ENCODE data around the gene GRIP1. TPM values are rescaled to one million over a fixed set of nuclear protein-coding genes. Genes with fewer than 3 reads are reported as not detected.

The GRIP1 gene, protein sequence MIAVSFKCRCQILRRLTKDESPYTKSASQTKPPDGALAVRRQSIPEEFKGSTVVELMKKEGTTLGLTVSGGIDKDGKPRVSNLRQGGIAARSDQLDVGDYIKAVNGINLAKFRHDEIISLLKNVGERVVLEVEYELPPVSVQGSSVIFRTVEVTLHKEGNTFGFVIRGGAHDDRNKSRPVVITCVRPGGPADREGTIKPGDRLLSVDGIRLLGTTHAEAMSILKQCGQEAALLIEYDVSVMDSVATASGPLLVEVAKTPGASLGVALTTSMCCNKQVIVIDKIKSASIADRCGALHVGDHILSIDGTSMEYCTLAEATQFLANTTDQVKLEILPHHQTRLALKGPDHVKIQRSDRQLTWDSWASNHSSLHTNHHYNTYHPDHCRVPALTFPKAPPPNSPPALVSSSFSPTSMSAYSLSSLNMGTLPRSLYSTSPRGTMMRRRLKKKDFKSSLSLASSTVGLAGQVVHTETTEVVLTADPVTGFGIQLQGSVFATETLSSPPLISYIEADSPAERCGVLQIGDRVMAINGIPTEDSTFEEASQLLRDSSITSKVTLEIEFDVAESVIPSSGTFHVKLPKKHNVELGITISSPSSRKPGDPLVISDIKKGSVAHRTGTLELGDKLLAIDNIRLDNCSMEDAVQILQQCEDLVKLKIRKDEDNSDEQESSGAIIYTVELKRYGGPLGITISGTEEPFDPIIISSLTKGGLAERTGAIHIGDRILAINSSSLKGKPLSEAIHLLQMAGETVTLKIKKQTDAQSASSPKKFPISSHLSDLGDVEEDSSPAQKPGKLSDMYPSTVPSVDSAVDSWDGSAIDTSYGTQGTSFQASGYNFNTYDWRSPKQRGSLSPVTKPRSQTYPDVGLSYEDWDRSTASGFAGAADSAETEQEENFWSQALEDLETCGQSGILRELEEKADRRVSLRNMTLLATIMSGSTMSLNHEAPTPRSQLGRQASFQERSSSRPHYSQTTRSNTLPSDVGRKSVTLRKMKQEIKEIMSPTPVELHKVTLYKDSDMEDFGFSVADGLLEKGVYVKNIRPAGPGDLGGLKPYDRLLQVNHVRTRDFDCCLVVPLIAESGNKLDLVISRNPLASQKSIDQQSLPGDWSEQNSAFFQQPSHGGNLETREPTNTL
- polyA plus RNA-seq: 1 to 10 TPM in 1 of 4 donors, under 1 TPM in 3; 0.54 to 5.9 (median 0.81) TPM
- long read RNA-seq, donor 1, partial matches to known transcripts: 0 of 1 reads
- long read RNA-seq, donor 1, other reads (novel, unspliced or antisense): 0 of 1 reads
- long read RNA-seq, donor 2: 0 reads
- long read RNA-seq, donor 3, partial matches to known transcripts: 0 of 1 reads
- long read RNA-seq, donor 3, other reads (novel, unspliced or antisense): 0 of 1 reads
- long read RNA-seq, donor 4: 0 reads
- long read RNA-seq, donor 5: 0 reads
- long read RNA-seq, donor 6: 0 reads
- long read RNA-seq, donor 7: 0 reads
- long read RNA-seq, donor 8: 0 reads
- long read RNA-seq, donor 9: 0 reads
- long read RNA-seq, donor 10, partial matches to known transcripts: 8 of 9 reads
- long read RNA-seq, donor 10, other reads (novel, unspliced or antisense): 0 of 9 reads

GRCh38 chr12:66678338-66679275 lies at the start of gene GRIP1:
GRIP1 (minus strand) TSS chr12:66679076; CDS start chr12:66678904, 172 bp downstream.
- DNase-seq (no peak), FAIRE-seq (no peak)
- Histone ChIP-seq H3K4me1 (ENCODE audit: control insufficient read depth in 3 of 3, insufficient read depth in 2 of 3, low read depth in 1 of 3, low read length in 2 of 3) (no peaks in the 10 kb centered on the region), H3K9me3 (ENCODE audit: control insufficient read depth in 2 of 2, insufficient read depth in 1 of 2, low read depth in 1 of 2, low read length in 1 of 2) (no peaks in the 10 kb centered on the region), H3K36me3 (ENCODE audit: control insufficient read depth in 3 of 3, insufficient read depth in 2 of 3, low read depth in 1 of 3, low read length in 3 of 3) (no peaks in the 10 kb centered on the region), H3K27me3 (ENCODE audit: control insufficient read depth in 3 of 3, insufficient read depth in 3 of 3, low read length in 3 of 3) (no peaks in the 10 kb centered on the region), H3K27ac (ENCODE audit: low read depth in 1 of 3, low read length in 2 of 3) (no peak within 1 kb of the TSS), H3K4me3 (ENCODE audit: low read depth in 1 of 3, low read length in 3 of 3) (no peak within 1 kb of the TSS)
- 62 to 81% (median 79%) methylated on average over 16 of the region's 16 CpGs for WGBS, 3 donors

DNA sequence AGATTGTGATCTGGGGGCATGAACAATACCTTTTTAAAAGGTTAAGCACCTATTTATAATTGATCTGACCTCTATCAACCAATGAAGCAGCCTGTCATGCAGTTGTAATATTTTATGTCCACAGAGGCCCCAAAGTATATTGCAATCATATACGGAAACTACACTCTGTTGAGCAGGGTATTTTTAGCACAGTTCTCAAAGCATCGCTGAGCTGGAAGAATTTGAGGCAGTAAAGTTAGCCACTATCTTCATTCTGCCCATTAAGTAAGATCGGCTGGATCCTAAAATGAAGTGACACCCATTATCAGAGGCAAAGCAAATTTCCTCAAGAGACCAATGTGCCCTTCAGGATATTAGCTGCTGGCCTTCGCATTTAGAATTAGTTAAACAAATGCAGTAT lies 47.7 kb upstream of the GRIP1 start:
- H3K36me3 ChIP-seq (ENCODE audit: control insufficient read depth in 3 of 3, insufficient read depth in 2 of 3, low read depth in 1 of 3, low read length in 3 of 3): no peaks in the 10 kb centered on the region
- H3K4me1 ChIP-seq (ENCODE audit: control insufficient read depth in 3 of 3, insufficient read depth in 2 of 3, low read depth in 1 of 3, low read length in 2 of 3): no peaks in the 10 kb centered on the region
- no peak for FAIRE-seq
- WGBS, 3 donors: 70 to 90% (median 88%) methylated on average over 4 of the region's 4 CpGs
- no peaks in the 10 kb centered on the region for H3K27me3 ChIP-seq (ENCODE audit: control insufficient read depth in 3 of 3, insufficient read depth in 3 of 3, low read length in 3 of 3)
- H3K9me3 ChIP-seq (ENCODE audit: control insufficient read depth in 2 of 2, insufficient read depth in 1 of 2, low read depth in 1 of 2, low read length in 1 of 2): no peaks in the 10 kb centered on the region
- no peak overlapping the region for H3K27ac ChIP-seq (ENCODE audit: low read depth in 1 of 3, low read length in 2 of 3)
- no peak overlapping the region for H3K4me3 ChIP-seq (ENCODE audit: low read depth in 1 of 3, low read length in 3 of 3)
- DNase-seq: no peak

- Histone ChIP-seq H3K4me1 (ENCODE audit: control insufficient read depth in 3 of 3, insufficient read depth in 2 of 3, low read depth in 1 of 3, low read length in 2 of 3) (no peaks in the 10 kb centered on the region), H3K36me3 (ENCODE audit: control insufficient read depth in 3 of 3, insufficient read depth in 2 of 3, low read depth in 1 of 3, low read length in 3 of 3) (no peaks in the 10 kb centered on the region), H3K9me3 (ENCODE audit: control insufficient read depth in 2 of 2, insufficient read depth in 1 of 2, low read depth in 1 of 2, low read length in 1 of 2) (no peaks in the 10 kb centered on the region), H3K4me3 (ENCODE audit: low read depth in 1 of 3, low read length in 3 of 3) (no peak overlapping the region), H3K27me3 (ENCODE audit: control insufficient read depth in 3 of 3, insufficient read depth in 3 of 3, low read length in 3 of 3) (no peaks in the 10 kb centered on the region), H3K27ac (ENCODE audit: low read depth in 1 of 3, low read length in 2 of 3) (no peak overlapping the region)
- DNase-seq (no peak), FAIRE-seq (no peak)
- WGBS, 3 donors: 86 to 90% (median 88%) methylated on average over 3 of the region's 3 CpGs
Measured at GRCh38 chr12:66725031-66725430, 46.2 kb upstream of the GRIP1 start.

DNA sequence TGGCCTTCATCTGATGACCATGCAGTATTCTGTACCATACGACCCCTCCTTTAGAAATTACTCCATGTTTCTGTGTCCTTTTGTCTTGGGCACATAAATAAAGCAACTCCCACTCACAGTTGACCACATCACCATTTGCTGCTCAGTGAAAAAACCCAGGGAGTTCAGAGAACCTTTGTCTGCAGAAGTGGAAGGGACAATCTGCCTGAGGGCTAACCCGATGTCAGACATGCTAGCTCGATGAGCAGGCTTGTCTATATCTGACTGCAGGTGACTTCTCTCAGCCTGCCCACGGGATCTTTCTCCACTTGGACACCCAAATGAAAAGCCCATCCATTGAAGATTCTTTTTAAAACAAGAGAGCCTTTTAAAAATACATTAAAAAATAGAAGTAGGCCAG lies 45.7 kb upstream of the GRIP1 start:
- H3K36me3 ChIP-seq (ENCODE audit: control insufficient read depth in 3 of 3, insufficient read depth in 2 of 3, low read depth in 1 of 3, low read length in 3 of 3): no peaks in the 10 kb centered on the region
- H3K9me3 ChIP-seq (ENCODE audit: control insufficient read depth in 2 of 2, insufficient read depth in 1 of 2, low read depth in 1 of 2, low read length in 1 of 2): no peaks in the 10 kb centered on the region
- no peak overlapping the region for H3K27ac ChIP-seq (ENCODE audit: low read depth in 1 of 3, low read length in 2 of 3)
- FAIRE-seq: no peak
- no peak overlapping the region for H3K4me3 ChIP-seq (ENCODE audit: low read depth in 1 of 3, low read length in 3 of 3)
- 76 to 83% (median 82%) methylated on average over 4 of the region's 4 CpGs for WGBS, 3 donors
- DNase-seq: no peak
- no peaks in the 10 kb centered on the region for H3K27me3 ChIP-seq (ENCODE audit: control insufficient read depth in 3 of 3, insufficient read depth in 3 of 3, low read length in 3 of 3)
- no peaks in the 10 kb centered on the region for H3K4me1 ChIP-seq (ENCODE audit: control insufficient read depth in 3 of 3, insufficient read depth in 2 of 3, low read depth in 1 of 3, low read length in 2 of 3)

- Histone ChIP-seq H3K4me1 (ENCODE audit: control insufficient read depth in 3 of 3, insufficient read depth in 2 of 3, low read depth in 1 of 3, low read length in 2 of 3) (no peaks in the 10 kb centered on the region), H3K27me3 (ENCODE audit: control insufficient read depth in 3 of 3, insufficient read depth in 3 of 3, low read length in 3 of 3) (no peaks in the 10 kb centered on the region), H3K27ac (ENCODE audit: low read depth in 1 of 3, low read length in 2 of 3) (no peak overlapping the region), H3K4me3 (ENCODE audit: low read depth in 1 of 3, low read length in 3 of 3) (no peak overlapping the region), H3K9me3 (ENCODE audit: control insufficient read depth in 2 of 2, insufficient read depth in 1 of 2, low read depth in 1 of 2, low read length in 1 of 2) (no peaks in the 10 kb centered on the region), H3K36me3 (ENCODE audit: control insufficient read depth in 3 of 3, insufficient read depth in 2 of 3, low read depth in 1 of 3, low read length in 3 of 3) (no peaks in the 10 kb centered on the region)
- FAIRE-seq: no peak
- no peak for DNase-seq
- WGBS, 3 donors: 90 to 94% (median 92%) methylated on average over 2 of the region's 2 CpGs
Measured at GRCh38 chr12:66724026-66724425, 45.1 kb upstream of the GRIP1 start.

- no peaks in the 10 kb centered on the region for H3K36me3 ChIP-seq (ENCODE audit: control insufficient read depth in 3 of 3, insufficient read depth in 2 of 3, low read depth in 1 of 3, low read length in 3 of 3)
Measured at GRCh38 chr12:66719862-66720261, 41.0 kb upstream of the GRIP1 start.

GRCh38 chr12:66717036-66717673 lies 38.3 kb upstream of the GRIP1 start:
- no peak for FAIRE-seq

More at GRCh38 chr12:66719862-66720261, 41.0 kb upstream of the GRIP1 start:
- DNase-seq: no peak
- Histone ChIP-seq H3K27me3 (ENCODE audit: control insufficient read depth in 3 of 3, insufficient read depth in 3 of 3, low read length in 3 of 3) (no peaks in the 10 kb centered on the region), H3K27ac (ENCODE audit: low read depth in 1 of 3, low read length in 2 of 3) (no peak overlapping the region), H3K9me3 (ENCODE audit: control insufficient read depth in 2 of 2, insufficient read depth in 1 of 2, low read depth in 1 of 2, low read length in 1 of 2) (no peaks in the 10 kb centered on the region), H3K4me3 (ENCODE audit: low read depth in 1 of 3, low read length in 3 of 3) (no peak overlapping the region), H3K4me1 (ENCODE audit: control insufficient read depth in 3 of 3, insufficient read depth in 2 of 3, low read depth in 1 of 3, low read length in 2 of 3) (no peaks in the 10 kb centered on the region)
- WGBS, 3 donors: 72 to 90% (median 78%) methylated on average over 2 of the region's 2 CpGs
- FAIRE-seq: no peak

More at GRCh38 chr12:66717036-66717673, 38.3 kb upstream of the GRIP1 start:
- no peaks in the 10 kb centered on the region for H3K27me3 ChIP-seq (ENCODE audit: control insufficient read depth in 3 of 3, insufficient read depth in 3 of 3, low read length in 3 of 3)
- no peaks in the 10 kb centered on the region for H3K4me1 ChIP-seq (ENCODE audit: control insufficient read depth in 3 of 3, insufficient read depth in 2 of 3, low read depth in 1 of 3, low read length in 2 of 3)
- no peaks in the 10 kb centered on the region for H3K36me3 ChIP-seq (ENCODE audit: control insufficient read depth in 3 of 3, insufficient read depth in 2 of 3, low read depth in 1 of 3, low read length in 3 of 3)
- DNase-seq: no peak
- 71 to 90% (median 78%) methylated on average over 3 of the region's 3 CpGs for WGBS, 3 donors
- no peaks in the 10 kb centered on the region for H3K9me3 ChIP-seq (ENCODE audit: control insufficient read depth in 2 of 2, insufficient read depth in 1 of 2, low read depth in 1 of 2, low read length in 1 of 2)
- H3K27ac ChIP-seq (ENCODE audit: low read depth in 1 of 3, low read length in 2 of 3): no peak overlapping the region
- H3K4me3 ChIP-seq (ENCODE audit: low read depth in 1 of 3, low read length in 3 of 3): no peak overlapping the region
